Measurements from ENCODE around the gene RANBP6.

Gene RANBP6

GRCh38 chr9:5976674-5977397 is 38.6 kb downstream of the RANBP6 start:
- TF ChIP-seq Cebpa-rat (IDR thresholded peaks at IDR 0.05): no peak
- Histone ChIP-seq H3K27me3 (no peaks in the 10 kb centered on the region), H3K4me2 (no peak overlapping the region), H4K20me1 (peaks cover 6% of the 10 kb centered on the region; the same call in 1 of the 2 replicates), H3K27ac (no peak overlapping the region), H3K9me3 (peaks cover 18% of the 10 kb centered on the region), H3K36me3 (peaks cover 39% of the 10 kb centered on the region), H3K4me3 (no peak overlapping the region), H3K4me1 (no peaks in the 10 kb centered on the region), H3K9ac (no peak overlapping the region)

GRCh38 chr9:5971740-5972139 is 43.7 kb downstream of the RANBP6 start:
- H3K9me3 ChIP-seq: peaks cover 18% of the 10 kb centered on the region
- H3K4me1 ChIP-seq: no peaks in the 10 kb centered on the region
- no peak overlapping the region for H3K4me3 ChIP-seq
- peaks cover 46% of the 10 kb centered on the region for H3K36me3 ChIP-seq
- H3K27me3 ChIP-seq: no peaks in the 10 kb centered on the region
- H3K4me2 ChIP-seq: no peak overlapping the region
- H3K27ac ChIP-seq: no peak overlapping the region
- no peak overlapping the region for H3K9ac ChIP-seq
- TF ChIP-seq Cebpa-rat (IDR thresholded peaks at IDR 0.05): no peak
- 0 out of 2 replicates have a peak, but pooled peaks cover under 1% of the 10 kb centered on the region for H4K20me1 ChIP-seq
